Lower leg skin (tissue), 3 donors: ENCODE data around the gene FARS2.

Source experiments
- POLR2A ChIP-seq, 2 donors: fragments of 450-650 bp; IDR thresholded peaks; one replicate each; pipeline ENCODE4 v1.6.1; 2016 to 2017; ENCODE audit warnings: antibody characterized with exemption in 2 of 2, mild to moderate bottlenecking in 1 of 2, moderate library complexity in 1 of 2
- TF ChIP-seq, protein P1 (sequence below), 3 donors: fragments of 450-650 bp; IDR thresholded peaks; one replicate each; pipeline ENCODE4 v1.5.1; 2016; ENCODE audit warnings: antibody characterized with exemption in 3 of 3, mild to moderate bottlenecking in 3 of 3, moderate library complexity in 2 of 3

DNA sequence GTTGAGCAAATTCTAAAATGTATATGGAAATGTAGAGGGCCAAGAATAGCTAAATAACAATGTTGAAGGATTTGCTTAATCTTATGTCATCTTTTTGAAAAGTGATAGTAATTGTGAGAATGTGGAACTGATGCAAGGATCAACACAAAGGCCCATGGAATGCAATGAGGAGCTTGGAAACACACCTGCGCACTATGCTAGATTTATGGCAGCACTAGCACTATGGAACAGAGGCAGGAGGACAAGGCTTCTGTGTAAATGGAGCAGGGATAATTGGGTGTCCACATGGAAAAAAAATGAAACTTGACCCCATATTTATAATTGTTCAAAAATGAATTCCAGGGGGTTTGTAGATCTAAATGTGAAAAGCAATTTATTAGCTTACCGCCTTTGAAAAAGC, 298.3 kb downstream of the FARS2 start:
- TF ChIP-seq, protein P1, sequence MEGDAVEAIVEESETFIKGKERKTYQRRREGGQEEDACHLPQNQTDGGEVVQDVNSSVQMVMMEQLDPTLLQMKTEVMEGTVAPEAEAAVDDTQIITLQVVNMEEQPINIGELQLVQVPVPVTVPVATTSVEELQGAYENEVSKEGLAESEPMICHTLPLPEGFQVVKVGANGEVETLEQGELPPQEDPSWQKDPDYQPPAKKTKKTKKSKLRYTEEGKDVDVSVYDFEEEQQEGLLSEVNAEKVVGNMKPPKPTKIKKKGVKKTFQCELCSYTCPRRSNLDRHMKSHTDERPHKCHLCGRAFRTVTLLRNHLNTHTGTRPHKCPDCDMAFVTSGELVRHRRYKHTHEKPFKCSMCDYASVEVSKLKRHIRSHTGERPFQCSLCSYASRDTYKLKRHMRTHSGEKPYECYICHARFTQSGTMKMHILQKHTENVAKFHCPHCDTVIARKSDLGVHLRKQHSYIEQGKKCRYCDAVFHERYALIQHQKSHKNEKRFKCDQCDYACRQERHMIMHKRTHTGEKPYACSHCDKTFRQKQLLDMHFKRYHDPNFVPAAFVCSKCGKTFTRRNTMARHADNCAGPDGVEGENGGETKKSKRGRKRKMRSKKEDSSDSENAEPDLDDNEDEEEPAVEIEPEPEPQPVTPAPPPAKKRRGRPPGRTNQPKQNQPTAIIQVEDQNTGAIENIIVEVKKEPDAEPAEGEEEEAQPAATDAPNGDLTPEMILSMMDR (IDR thresholded peaks at IDR 0.05): no peak
- TF ChIP-seq POLR2A (IDR thresholded peaks at IDR 0.05): no peak
